Measurements from ENCODE around the gene KIAA1755. TPM values are rescaled to one million over a fixed set of nuclear protein-coding genes. Genes with fewer than 3 reads are reported as not detected.

KIAA1755 gene
- total and polyA plus RNA-seq, 2 of the 4 experiments (the other 2 are of a cell fraction): 2.5 to 5.1 TPM

DNA sequence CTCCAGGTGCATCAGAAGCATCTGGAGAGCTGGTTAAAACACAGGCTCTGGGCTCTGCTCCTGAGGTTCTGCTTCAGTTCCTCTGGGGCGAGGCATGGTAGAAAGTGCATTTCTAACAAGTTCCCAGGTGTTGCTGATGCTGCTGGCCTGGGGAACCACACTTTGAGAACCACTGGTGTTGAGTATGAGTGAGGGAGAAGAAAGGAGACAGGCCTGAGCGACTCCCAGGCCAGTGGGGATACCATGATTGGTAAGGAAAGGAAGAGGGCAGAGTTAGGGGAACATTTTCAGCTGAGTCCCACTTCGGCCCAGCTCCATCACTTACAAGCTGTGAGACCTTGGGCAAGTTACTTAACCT, 36.8 kb downstream of the KIAA1755 start:
- ATAC-seq (ENCODE audit: low read depth): no peak
- dilution Hi-C loops (cut with HindIII; ENCODE audit: low sequenced_read_pairs, unreplicated experiment): no loop called here

More for the DNA sequence above, 36.8 kb downstream of the KIAA1755 start:
- no peak overlapping the region; the same call in 1 of the 2 replicates for H2AK5ac ChIP-seq (ENCODE audit: low read depth, low read length)
- no peak overlapping the region for H2BK15ac ChIP-seq (ENCODE audit: low read depth, low read length)
- no peak overlapping the region for H2AFZ ChIP-seq (replicated peaks; ENCODE audit: low read length, poor library complexity)
- H4K5ac ChIP-seq (ENCODE audit: low read depth, low read length): no peak overlapping the region
- POLR2A ChIA-PET (ENCODE audit: unreplicated experiment): no interaction called here
- no TSS peak for BruUV-seq (replicated peaks)
- TF ChIP-seq BHLHE40 (IDR thresholded peaks at IDR 0.05; ENCODE audit: low read depth, low read length) (no peak), POLR2A (IDR thresholded peaks at IDR 0.05; ENCODE audit: low read depth, low read length) (no peak), RAD21 (IDR thresholded peaks at IDR 0.05; ENCODE audit: low read length) (no peak), MAZ (IDR thresholded peaks at IDR 0.05; ENCODE audit: borderline replicate concordance, low read depth, low read length) (no peak), SMC3 (IDR thresholded peaks at IDR 0.05; ENCODE audit: low read depth, low read length) (no peak), MXI1 (IDR thresholded peaks at IDR 0.05; ENCODE audit: borderline replicate concordance, low read depth, low read length) (no peak), RFX5 (IDR thresholded peaks at IDR 0.05; ENCODE audit: low read depth, low read length) (no peak), FOS (IDR thresholded peaks at IDR 0.05; ENCODE audit: low read depth, low read length) (no peak), RCOR1 (IDR thresholded peaks at IDR 0.05; ENCODE audit: insufficient replicate concordance, low read length) (no peak), CHD1 (IDR thresholded peaks at IDR 0.05; ENCODE audit: low read depth, low read length) (no peak)
- TF ChIP-seq, protein P1, sequence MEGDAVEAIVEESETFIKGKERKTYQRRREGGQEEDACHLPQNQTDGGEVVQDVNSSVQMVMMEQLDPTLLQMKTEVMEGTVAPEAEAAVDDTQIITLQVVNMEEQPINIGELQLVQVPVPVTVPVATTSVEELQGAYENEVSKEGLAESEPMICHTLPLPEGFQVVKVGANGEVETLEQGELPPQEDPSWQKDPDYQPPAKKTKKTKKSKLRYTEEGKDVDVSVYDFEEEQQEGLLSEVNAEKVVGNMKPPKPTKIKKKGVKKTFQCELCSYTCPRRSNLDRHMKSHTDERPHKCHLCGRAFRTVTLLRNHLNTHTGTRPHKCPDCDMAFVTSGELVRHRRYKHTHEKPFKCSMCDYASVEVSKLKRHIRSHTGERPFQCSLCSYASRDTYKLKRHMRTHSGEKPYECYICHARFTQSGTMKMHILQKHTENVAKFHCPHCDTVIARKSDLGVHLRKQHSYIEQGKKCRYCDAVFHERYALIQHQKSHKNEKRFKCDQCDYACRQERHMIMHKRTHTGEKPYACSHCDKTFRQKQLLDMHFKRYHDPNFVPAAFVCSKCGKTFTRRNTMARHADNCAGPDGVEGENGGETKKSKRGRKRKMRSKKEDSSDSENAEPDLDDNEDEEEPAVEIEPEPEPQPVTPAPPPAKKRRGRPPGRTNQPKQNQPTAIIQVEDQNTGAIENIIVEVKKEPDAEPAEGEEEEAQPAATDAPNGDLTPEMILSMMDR (conservative IDR thresholded peaks at IDR 0.05; ENCODE audit: low read depth, low read length): no peak
- TF ChIP-seq, protein P2, sequence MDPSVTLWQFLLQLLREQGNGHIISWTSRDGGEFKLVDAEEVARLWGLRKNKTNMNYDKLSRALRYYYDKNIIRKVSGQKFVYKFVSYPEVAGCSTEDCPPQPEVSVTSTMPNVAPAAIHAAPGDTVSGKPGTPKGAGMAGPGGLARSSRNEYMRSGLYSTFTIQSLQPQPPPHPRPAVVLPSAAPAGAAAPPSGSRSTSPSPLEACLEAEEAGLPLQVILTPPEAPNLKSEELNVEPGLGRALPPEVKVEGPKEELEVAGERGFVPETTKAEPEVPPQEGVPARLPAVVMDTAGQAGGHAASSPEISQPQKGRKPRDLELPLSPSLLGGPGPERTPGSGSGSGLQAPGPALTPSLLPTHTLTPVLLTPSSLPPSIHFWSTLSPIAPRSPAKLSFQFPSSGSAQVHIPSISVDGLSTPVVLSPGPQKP (IDR thresholded peaks at IDR 0.05; ENCODE audit: borderline replicate concordance, low read depth, low read length): no peak
- TF ChIP-seq, protein P3, sequence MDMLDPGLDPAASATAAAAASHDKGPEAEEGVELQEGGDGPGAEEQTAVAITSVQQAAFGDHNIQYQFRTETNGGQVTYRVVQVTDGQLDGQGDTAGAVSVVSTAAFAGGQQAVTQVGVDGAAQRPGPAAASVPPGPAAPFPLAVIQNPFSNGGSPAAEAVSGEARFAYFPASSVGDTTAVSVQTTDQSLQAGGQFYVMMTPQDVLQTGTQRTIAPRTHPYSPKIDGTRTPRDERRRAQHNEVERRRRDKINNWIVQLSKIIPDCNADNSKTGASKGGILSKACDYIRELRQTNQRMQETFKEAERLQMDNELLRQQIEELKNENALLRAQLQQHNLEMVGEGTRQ (IDR thresholded peaks at IDR 0.05; ENCODE audit: low read depth, low read length): no peak
- H3K56ac ChIP-seq (ENCODE audit: extremely low read depth, insufficient read depth, low read length): no peak overlapping the region
- CTCF ChIA-PET: interaction anchor here (1.2 kb wide), 1 partner anchor 166 kb away, joined by 4 read pairs; no protein-coding TSS in a partner anchor
- H3K4ac ChIP-seq (ENCODE audit: low read depth, low read length): no peak overlapping the region
- no peaks in the 10 kb centered on the region for H3K36me3 ChIP-seq (ENCODE audit: control insufficient read depth, insufficient read depth, low read length)
- no peak overlapping the region for H2BK20ac ChIP-seq (ENCODE audit: low read depth, low read length)
- no peaks in the 10 kb centered on the region for H3K27me3 ChIP-seq (ENCODE audit: control insufficient read depth, insufficient read depth, low read length)
- H4K8ac ChIP-seq (ENCODE audit: low read depth in 2 of 2, low read length in 2 of 2): no peak overlapping the region
- no CpG with 5 or more reads among the region's 3 CpGs for WGBS, 2 experiments (ENCODE audit: extremely low coverage in 2 of 2, insufficient read length in 1 of 2)
- DNase-seq: no peak
- H3K4me1 ChIP-seq (ENCODE audit: control insufficient read depth, insufficient read depth, low read length): peaks cover 10% of the 10 kb centered on the region
- H3K9me1 ChIP-seq (ENCODE audit: insufficient read depth, low read length): 0 out of 2 replicates have a peak, but pooled peaks cover 6% of the 10 kb centered on the region
- no peak overlapping the region for H3K4me2 ChIP-seq (ENCODE audit: low read depth, low read length)
- H3K27ac ChIP-seq (ENCODE audit: insufficient read depth, low read length): no peak overlapping the region
- no peak overlapping the region for H2AK9ac ChIP-seq (replicated peaks; ENCODE audit: low read depth, low read length, poor library complexity)
- H4K91ac ChIP-seq (ENCODE audit: insufficient read depth, low read depth, low read length): no peak overlapping the region
- H3K79me1 ChIP-seq (ENCODE audit: low read depth in 1 of 2, low read length in 2 of 2): peaks cover 0 to 17% of the 10 kb centered on the region in 2 experiments; a peak in 2 of 4 replicates
- intact Hi-C loops (cut with micrococcal nuclease): no loop called here
- no peak overlapping the region for H3K9ac ChIP-seq (ENCODE audit: low read depth, low read length)
- H3K18ac ChIP-seq (ENCODE audit: low read depth, low read length): no peak overlapping the region
- H2BK5ac ChIP-seq (ENCODE audit: low read depth, low read length, poor library complexity, severe bottlenecking): no peak overlapping the region
- no peak overlapping the region for H3K23ac ChIP-seq (ENCODE audit: low read depth, low read length)
- no peaks in the 10 kb centered on the region for H3K9me3 ChIP-seq (ENCODE audit: control insufficient read depth, insufficient read depth, low read length)
- no peak overlapping the region for H2BK120ac ChIP-seq (ENCODE audit: low read depth, low read length)
- in situ Hi-C loops (cut with MboI; ENCODE audit: low sequenced_read_pairs): loop anchor here (5.0 to 10.0 kb wide), 2 partner anchors 166 to 659 kb away; no protein-coding TSS in a partner anchor
- H3K14ac ChIP-seq (replicated peaks; ENCODE audit: low read depth, low read length): no peak overlapping the region
- H3K4me3 ChIP-seq (ENCODE audit: insufficient read depth, low read depth, low read length): no peak overlapping the region
- H4K20me1 ChIP-seq (ENCODE audit: insufficient read depth, low read length): no peaks in the 10 kb centered on the region

Measured in IMR-90 (cell line).